GM08714 (cell line): ENCODE data around the gene TMEM272.
"Not testable (repeated sequence)": the region's sequence is repeated elsewhere in the genome, so short reads cannot be mapped to it uniquely, and the experiment has no call there.

Experiments
- H3K4me3 ChIP-seq: fragments of 200-500 bp; sonication (Bioruptor generic); 2 replicates; pipeline ENCODE4 v1.5.1; 2014; ENCODE audit warnings: mild to moderate bottlenecking, low read length, inconsistent platforms
- ZNF274 ChIP-seq: IDR thresholded peaks from 2 replicates; pipeline ENCODE4 v1.6.1; 2012; ENCODE audit warnings: mild to moderate bottlenecking, low read depth, low read length

The TMEM272 gene

DNA sequence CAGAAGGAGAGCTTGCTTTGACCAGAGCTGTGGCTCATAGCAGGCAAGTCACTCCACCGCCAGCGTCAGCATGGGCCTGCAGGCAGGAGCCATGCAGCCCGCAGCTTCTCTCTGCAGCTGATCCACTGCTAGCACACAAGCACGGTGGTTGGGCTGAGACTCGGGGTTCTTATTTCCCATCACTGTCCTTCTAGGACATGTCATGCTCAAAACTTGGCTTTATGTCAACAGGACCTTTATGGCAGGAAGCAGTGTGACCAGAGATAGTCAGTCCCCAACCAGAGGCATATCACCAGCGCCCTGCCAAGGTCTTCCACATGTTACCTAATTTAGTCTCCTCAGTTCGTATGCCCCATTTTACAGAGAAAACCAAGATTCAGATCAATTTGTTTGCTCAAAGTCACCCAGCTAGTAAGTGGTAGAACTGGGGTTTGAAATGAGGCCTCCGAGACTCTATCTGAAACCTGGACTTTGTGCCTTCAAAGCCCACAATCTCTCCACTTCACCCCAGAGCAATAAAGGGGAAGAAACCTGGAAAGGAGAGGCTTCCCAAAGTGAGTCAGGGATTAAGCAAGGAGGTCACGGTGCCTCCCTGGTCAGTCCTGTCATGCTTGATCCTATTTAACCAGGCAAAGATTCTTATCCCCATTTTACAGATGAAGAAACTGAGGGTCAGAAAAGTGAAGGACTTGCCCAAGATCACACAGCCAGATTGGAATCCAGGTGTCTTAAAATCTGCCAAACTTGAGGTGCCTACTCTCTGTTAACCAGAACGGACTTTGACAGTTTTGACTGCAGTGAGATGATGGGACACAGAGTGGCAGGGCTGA is 5.1 kb downstream of the TMEM272 start:
- no peak for TF ChIP-seq ZNF274

DNA sequence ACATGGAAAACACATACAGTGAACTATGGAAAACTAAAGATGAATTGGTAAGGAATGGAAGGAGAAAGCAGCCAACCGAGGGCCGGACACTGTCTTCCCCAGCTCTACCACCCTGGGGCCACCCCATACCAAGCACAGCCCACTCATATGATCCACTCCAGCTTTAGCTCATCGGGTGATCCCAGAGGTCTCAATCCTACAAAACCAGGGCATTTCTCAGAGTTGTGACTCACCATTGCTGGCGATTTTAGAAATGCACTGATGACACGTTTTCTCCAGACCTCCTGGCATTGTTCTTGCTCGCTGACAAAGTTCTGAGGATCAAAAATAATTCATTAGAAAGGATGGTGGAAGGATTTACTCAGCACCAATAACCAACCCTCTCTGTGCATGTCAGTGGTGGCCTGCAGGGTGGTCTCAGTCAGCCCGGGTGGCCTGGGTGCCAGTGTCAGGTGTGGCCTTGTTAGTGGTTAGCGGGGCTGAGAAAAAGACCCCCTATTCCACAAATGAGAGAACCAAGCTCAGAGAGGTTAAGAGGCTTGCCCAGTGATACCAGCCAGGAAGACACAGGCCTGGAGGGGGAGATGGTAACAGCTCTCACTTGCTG is 6.6 kb downstream of the TMEM272 start:
- no peak overlapping the region for H3K4me3 ChIP-seq
- TF ChIP-seq ZNF274, result no peak

More for the DNA sequence above, 5.1 kb downstream of the TMEM272 start:
- no peak overlapping the region for H3K4me3 ChIP-seq

DNA sequence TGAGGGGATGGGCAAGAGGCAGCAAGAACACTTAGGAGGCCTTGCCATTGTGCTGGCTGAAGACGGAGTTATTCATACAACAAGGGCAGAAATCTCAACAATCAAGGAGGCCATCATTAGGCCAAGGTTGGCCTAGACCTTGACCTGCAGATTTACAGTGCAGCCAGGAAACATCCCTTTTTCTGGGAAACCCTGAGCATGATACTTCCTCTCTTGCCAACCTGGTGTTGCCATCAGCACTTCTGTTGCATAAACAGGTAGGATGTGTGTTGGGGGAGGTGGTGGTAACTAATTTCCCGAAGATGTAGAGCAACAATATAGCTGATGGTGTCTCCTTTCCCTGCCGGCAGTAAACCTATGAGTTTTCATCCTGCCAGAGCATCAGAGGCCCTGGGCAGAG is 8.0 kb downstream of the TMEM272 start:
- no peak for TF ChIP-seq ZNF274
- no peak overlapping the region for H3K4me3 ChIP-seq

DNA sequence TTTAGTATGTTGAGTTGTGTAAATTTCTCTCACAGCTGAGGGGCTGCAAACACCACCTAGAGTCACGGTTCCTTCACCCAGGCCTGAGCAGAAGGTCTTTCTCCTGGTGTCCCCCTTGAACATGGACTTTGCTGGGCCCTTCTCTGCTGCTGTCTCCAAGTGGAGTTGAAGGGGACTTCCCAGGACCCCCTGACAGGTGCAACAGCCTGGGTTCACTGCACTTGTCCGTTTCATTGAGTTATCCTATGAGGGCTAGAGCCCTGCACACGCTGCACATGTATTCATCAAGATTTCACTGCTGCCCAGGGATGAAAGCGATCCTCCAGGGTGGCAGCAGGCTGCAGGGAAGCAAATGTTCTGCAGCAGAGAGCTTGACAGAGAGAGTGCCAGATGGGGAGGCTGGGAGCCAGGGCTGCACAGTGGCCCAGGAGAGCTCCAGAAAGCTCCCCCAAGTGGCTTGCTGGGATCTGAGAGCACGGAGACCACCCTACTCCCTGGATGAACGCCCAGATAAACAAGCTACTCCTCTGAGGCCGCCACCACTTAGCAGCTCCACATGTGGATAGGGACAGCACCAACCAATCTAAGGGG is 10.3 kb downstream of the TMEM272 start:
- no peak for TF ChIP-seq ZNF274
- H3K4me3 ChIP-seq, result no peak overlapping the region

DNA sequence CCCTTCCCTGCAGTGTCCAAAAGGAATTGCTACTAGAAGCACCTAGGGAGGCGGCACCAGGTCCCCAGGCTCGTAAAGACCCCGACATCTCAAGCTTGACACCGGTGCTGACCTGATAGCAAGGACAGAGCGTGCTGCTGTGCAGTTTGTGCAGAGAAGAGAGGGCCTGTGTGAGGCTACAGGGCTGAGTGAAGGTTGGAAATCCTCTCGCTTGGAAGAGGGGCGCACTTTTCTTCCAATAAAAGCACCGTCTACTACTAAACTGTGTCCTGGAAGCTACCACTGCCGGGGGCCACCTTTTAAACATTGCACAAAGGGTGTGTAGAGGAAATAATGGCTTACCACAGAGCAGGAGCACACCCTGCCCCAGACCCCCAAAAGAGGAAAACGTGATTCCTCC is 11.0 kb downstream of the TMEM272 start:
- no peak for TF ChIP-seq ZNF274
- no peak overlapping the region for H3K4me3 ChIP-seq

DNA sequence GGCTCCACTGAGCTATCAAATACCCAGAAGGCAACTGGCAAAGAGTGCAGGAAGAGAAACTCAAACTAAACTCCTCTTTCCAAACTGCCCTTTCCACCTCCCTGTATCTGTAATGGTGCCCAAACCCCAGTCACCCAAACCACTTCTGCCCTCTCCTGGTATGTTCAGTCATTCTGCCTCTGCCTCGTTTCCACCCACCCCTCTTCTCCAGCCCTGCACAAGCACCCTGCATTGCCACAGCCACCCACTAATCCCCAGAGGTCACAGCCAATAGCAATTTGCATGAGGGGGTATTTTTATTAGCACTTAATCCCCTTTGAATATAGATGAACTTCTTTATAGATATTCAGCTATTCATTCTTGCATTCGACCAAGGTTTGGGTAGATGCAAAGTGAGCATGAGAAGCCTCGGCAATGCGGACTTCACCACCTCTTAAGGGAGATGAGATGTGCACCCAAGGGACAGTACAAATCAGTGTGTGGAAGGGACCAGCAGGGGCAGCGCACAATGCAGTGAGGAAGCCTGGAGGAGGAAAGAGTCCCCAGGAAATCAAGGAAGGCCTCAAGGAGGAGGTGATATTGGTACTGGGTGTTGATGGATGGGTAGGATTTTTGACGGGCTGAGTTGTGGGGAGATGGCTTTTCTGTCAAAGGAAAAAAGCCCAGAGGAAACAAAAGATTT is 12.4 kb downstream of the TMEM272 start:
- no peak overlapping the region for H3K4me3 ChIP-seq
- TF ChIP-seq ZNF274, result no peak

DNA sequence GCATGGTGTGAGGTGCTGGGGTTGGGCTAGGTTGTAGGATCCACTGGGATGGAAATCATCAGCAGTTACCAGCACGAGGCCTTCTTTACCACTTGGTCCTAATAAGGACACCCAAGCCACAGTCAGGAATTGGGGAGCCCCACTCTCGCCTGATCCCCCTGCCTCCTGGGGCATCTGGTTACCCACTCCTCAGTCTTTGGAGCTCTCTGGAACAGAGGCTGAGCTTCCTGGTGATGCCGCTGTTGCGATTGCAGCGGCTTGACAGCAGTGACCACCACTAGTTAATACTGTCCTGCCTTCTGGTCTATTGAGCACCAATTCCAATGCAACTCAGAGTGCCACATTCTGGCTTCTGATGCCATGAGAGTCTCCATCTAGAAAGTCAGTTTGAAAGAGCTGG is 13.5 kb downstream of the TMEM272 start:
- H3K4me3 ChIP-seq, result no peak overlapping the region
- no peak for TF ChIP-seq ZNF274

DNA sequence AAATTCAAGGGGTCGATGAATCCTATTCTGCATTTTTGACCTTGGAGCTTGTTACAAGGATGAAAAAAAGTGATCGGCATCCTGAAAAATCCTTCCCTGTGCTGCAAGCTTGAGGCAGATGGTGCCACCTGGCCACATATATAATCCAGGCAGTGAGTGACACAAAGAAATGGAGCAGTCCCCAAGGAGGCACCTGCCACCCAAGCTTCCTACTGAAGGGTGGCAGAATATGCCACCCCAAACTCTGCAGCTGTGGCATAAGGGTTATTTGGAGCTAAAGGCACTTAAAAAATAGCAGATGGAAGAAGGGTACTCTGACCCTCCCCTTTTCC is 15.4 kb downstream of the TMEM272 start:
- TF ChIP-seq ZNF274, result no peak
- no peak overlapping the region for H3K4me3 ChIP-seq

DNA sequence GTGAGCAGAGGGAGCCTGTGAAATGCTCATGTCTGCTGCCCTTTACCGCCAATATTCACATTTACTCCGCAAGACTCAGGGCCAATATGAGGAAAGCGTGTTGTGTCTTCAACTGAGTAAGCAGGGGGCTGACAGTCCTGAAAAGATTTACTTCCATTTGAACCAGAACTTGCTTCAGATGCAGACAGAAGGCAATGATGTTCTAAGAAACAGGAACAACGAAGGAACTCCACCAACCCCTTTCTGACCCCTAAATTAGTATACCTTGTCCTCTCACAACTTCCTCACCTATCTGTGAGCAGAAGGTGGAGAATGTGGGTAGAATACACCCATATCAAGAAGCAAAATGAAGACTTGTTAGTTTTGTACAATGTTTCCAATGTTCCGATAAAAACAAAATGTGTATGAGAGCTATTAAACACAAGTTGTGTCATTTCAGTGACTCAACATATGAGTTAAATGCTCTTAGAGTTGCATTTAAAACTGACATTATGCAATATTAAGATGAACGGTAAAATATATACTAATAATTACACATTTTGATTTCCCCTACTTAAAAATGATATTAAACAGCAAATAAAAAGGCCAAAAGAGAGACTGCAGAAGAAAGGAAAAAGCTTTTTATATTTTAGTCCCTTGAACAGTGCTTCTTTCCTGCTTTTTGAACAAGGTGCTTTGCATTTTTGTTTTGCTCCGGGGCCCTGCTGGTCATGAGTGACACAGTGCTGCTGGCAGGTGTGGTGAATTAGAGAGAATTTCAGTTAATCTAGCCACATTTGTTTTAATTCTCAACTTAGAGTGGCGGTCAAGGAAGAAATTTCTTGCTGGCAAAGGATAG is 16.0 kb downstream of the TMEM272 start:
- no peak for TF ChIP-seq ZNF274

DNA sequence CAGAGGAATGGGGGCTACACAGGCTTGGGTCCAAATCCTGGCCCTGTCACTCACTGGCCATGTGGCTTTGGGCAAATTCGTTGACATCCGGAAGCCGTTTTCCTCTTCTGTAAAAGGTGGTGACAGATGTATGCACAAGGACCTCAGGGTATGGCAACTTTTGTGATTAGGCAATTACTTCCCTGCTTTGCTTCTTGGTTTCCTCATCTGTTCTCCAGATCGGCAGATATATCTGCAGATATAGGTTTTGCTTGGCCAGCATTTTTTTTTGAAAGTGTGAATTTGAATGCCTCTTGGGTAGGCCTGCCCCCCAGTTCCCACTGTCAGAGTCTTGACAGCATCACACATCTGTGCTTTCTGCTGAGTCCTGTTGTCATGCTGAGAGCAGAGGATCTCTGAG is 17.7 kb downstream of the TMEM272 start:
- no peak for TF ChIP-seq ZNF274

More for the DNA sequence above, 16.0 kb downstream of the TMEM272 start:
- H3K4me3 ChIP-seq, result no peak overlapping the region

DNA sequence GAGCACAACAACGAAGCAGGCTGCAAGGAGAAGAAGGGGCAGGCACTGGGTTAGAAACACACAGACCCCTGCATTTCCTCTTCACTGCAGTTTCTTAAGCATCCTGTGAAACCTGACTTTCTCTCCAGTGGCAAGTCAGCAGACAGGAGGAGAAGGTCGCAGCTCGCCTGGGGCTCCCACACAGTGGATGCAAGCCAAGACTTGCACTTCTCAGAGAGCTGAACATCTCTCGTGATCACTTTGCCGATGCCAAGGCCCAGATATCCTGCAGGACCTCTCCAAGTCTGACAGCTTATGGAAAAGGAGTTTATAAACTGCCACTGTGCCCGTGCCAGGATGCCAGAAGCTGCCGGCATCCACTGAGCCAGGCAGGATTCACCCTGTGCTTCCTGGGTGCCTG is 18.4 kb downstream of the TMEM272 start:
- H3K4me3 ChIP-seq, result no peak overlapping the region
- no peak for TF ChIP-seq ZNF274

More for the DNA sequence above, 17.7 kb downstream of the TMEM272 start:
- no peak overlapping the region for H3K4me3 ChIP-seq

DNA sequence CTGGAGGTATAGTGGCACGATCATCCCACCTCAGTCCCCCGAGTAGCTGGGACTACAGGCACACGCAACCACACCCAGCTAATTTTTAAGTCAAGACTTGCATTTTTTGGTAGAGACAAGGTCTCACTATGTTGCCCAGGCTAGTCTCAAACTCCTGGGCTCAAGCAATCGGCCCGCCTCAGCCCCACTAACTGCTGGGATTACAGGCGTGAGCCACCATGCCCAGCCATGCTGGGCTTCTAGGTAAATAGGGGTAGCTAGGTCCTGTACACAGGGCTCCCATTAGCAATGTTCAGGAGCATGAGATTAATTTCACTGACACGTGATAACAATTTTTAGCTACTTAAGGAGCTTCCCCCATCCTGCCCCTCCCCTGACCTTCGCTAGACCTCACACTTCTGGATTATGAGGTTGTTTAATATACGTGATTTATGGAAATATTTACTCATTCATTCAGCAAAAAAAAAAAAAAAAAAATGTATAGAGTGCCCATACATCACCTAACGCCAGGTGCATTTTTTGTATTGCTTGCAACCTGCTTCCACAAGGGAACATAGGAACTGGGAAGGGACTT is 19.2 kb downstream of the TMEM272 start:
- H3K4me3 ChIP-seq, result no peak overlapping the region; the same call in 1 of the 2 replicates
- TF ChIP-seq ZNF274, result no peak

DNA sequence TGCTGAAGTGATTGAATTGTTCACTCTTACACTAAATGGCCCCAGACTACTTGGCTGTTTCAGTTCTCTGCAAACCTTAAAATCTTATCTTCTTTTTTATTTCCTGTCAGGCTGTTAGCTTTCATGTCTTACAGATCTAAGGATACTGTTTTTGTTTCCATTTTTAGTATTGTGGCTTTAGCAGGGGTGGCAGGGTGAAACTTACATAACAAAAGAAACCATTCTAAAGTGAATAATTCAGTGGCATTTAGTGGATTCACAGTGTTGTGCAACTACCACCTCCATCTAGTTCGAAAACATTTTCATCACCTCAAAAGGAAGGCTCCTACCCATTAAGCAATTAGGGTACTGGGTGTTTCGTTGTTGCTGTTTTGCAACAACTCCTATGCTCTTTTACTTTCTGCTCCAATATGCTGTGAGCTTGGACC is 19.8 kb downstream of the TMEM272 start:
- TF ChIP-seq ZNF274, result no peak
- no peak overlapping the region; the same call in 1 of the 2 replicates for H3K4me3 ChIP-seq

DNA sequence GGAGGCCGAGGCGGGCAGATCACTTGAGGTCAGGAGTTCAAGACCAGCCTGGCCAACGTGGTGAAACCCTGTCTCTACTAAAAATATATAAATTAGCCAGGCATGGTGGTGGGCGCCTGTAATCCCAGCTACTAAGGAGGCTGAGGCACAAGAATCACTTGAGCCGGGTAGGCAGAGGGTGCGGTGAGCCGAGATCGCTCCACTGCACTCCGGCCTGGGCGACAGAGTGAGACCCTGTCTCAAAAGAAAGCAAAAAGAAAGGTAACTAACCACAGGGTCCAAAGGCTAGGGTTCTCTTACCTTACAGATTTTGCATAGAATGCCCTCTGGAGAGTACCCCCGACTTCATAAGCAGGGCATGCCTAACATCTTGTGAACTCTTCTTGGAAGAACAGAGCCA is 20.3 kb downstream of the TMEM272 start:
- not testable (repeated sequence) for H3K4me3 ChIP-seq
